Upper lobe of left lung (tissue), 4 donors: ENCODE results near the gene TOM1L2.

Experiments used
- CTCF ChIP-seq, 6 experiments: fragments of 450-650 bp in 4 of 6; fragments of 200-600 bp in 2 of 6; sonication (generic) in 2 of 6; IDR thresholded peaks; one replicate each; pipeline ENCODE4 v1.5.1; 2016 to 2019; ENCODE audit warnings: antibody characterized with exemption in 6 of 6
- EP300 ChIP-seq, 4 donors: sonication (generic); formaldehyde crosslinking; IDR thresholded peaks; one replicate each; pipeline ENCODE4 v1.5.1; 2017; ENCODE audit warnings: antibody characterized with exemption in 4 of 4, control low read depth in 2 of 4
- POLR2A ChIP-seq, 4 donors: fragments of 450-650 bp; IDR thresholded peaks; one replicate each; pipeline ENCODE4 v1.5.1; 2016 to 2017; ENCODE audit warnings: antibody characterized with exemption in 4 of 4, mild to moderate bottlenecking in 2 of 4
- POLR2AphosphoS5 ChIP-seq, 2 donors: sonication (generic); formaldehyde crosslinking; IDR thresholded peaks; one replicate each; pipeline ENCODE4 v1.5.1; 2017; ENCODE audit warnings: antibody characterized with exemption in 2 of 2

- TF ChIP-seq CTCF (IDR thresholded peaks at IDR 0.05) (no peak), POLR2A (IDR thresholded peaks at IDR 0.05) (no peak), EP300 (IDR thresholded peaks at IDR 0.05) (no peak), POLR2AphosphoS5 (IDR thresholded peaks at IDR 0.05) (no peak)
Measured at GRCh38 chr17:17855976-17856375, 116.2 kb downstream of the TOM1L2 start.
